GM19193 (cell line): ENCODE results near the gene TMEM109.

Source experiments
- POLR2A ChIP-seq: IDR thresholded peaks from 4 replicates; pipeline ENCODE4 v1.6.1; 2011; ENCODE audit not compliant: insufficient read depth, insufficient read length; ENCODE audit errors: extremely low read depth

The TMEM109 gene

GRCh38 chr11:60915248-60915914, 1.4 kb downstream of the TMEM109 start:
- peak; percentile 60 for TF ChIP-seq POLR2A

DNA sequence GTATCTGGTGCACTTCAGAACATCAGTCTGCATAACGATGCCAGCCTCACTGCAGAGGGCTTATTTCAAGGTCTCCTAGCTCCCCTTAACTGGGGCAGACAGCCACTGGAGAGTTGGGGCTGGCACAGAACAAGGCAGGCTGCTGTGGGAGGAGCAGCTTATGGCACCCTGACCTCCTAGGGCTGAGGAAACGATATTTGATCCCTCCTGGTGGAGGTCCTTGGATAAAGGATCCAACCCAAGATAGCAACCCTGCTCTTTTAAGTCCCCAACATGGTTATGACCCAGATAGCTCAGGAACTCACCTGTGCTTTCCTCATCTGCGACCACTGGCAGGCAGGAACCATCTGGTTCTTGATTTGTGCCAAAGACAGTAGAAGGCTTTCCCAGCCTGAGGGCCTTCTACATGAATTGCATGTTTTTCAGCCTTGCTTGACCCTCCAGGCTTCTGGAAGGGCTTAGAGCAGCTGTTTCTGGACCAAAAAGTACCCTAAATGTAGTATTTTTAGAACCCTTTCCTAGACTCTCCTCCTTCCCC, 2.8 kb downstream of the TMEM109 start:
- no peak for TF ChIP-seq POLR2A

GRCh38 chr11:60917267-60917666, 3.3 kb downstream of the TMEM109 start:
- no peak for TF ChIP-seq POLR2A

DNA sequence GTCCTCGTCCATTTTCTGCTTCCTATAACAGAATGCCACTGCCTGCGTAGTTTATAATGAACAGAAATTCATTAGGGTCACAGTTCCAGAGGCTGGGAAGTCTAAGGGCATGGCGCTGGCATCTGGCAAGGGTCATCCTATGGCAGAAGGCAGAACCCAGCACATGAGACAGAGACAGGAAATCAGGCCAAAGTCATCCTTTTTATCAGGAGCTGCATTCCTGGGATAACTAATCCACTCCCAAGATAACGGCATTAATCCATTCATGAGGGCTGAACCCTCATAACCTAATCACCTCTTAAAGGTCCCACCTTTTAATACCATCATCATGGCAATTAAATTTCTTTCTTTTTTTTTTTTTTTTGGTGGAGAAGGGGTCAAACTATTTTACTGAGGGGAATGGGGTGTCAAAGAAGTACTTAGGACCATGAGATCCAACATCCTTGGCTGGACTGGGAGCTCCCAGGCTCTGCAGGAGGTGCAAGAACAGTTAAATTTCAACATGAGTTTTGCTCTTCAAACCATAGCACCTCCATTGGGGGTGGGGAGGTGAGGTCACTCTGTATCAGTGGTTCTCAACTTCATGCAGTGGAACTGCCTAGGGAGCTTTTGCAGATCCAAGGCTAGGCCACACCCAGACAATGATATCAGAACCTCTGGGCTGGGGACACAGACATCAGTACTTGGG, 4.4 kb downstream of the TMEM109 start:
- TF ChIP-seq POLR2A: no peak

GRCh38 chr11:60918939-60919265, 4.9 kb downstream of the TMEM109 start:
- no peak for TF ChIP-seq POLR2A

DNA sequence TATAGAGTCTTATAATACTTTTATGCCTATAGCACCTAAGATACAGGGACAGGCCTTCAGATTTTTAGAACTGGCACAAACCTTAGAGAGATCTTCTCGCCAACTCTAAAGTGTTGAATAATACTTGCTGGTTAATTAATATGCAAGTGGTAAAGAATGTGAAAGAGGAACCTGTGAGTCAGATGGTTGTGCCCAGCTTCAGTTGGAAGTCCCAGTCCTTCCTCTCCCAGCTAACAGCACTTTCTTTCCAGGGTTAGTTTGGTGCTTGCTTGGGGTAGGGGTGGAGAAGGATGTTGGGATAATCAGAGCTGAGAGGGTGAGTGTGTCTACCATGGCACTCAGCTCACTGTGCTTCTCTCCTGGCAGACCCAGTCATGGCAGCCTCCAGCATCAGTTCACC, 5.4 kb downstream of the TMEM109 start:
- TF ChIP-seq POLR2A: no peak

DNA sequence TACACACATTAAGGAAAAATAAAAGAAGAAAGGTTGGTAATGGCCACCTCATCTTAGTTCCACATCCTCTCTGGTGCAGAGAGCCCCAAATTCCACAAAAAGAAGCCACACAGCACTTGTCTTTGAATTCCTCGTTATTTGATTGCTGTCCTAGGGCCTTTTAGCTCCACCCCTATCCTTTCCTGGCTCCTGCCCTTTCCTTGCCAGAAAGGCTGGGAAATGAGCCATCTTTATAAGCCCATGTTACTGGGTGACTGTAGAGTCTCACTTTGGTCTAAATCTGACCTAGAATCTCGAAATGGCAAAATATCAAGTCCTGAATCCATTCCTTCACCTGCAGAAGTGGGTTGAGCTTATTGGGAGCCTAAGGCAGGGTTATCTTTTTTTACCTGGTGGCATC, 6.0 kb downstream of the TMEM109 start:
- TF ChIP-seq POLR2A: no peak

DNA sequence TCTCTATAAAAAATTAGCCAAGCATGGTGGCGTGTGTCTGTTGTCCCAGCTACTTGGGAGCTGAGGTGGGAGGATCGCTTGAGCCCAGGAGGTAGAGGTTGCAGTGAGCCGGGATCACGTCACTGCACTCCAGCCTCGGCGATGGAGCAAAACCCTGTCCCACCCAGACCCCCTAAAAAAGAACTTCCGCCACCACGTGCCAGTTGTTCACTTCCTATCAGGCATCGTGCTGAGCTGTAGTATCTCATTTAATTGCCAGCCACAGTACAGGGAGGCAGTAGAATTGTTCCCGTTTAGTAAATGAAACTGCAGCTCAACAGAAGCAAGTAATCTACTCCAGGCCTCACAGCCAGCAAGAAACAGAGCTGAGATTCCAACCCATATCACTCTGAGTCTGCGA, 7.3 kb downstream of the TMEM109 start:
- no peak for TF ChIP-seq POLR2A

DNA sequence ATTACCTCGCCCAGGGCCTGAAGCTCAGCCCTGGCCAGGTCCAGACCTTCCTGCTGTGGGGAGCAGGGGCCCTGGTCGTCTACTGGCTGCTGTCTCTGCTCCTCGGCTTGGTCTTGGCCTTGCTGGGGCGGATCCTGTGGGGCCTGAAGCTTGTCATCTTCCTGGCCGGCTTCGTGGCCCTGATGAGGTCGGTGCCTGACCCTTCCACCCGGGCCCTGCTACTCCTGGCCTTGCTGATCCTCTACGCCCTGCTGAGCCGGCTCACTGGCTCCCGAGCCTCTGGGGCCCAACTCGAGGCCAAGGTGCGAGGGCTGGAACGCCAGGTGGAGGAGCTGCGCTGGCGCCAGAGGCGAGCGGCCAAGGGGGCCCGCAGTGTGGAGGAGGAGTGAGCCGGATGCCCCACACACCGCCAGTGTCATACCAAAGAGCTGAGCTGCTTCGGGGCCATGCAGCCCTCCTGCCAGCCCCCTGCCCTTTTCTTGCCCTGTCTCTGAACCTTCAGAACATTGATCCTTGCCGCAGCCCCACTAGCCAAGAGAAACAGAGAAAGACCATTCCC, 7.9 kb downstream of the TMEM109 start:
- no peak for TF ChIP-seq POLR2A

- no peak for TF ChIP-seq POLR2A
These were observed 8.9 kb downstream of the TMEM109 start for GRCh38 chr11:60922906-60923305.

DNA sequence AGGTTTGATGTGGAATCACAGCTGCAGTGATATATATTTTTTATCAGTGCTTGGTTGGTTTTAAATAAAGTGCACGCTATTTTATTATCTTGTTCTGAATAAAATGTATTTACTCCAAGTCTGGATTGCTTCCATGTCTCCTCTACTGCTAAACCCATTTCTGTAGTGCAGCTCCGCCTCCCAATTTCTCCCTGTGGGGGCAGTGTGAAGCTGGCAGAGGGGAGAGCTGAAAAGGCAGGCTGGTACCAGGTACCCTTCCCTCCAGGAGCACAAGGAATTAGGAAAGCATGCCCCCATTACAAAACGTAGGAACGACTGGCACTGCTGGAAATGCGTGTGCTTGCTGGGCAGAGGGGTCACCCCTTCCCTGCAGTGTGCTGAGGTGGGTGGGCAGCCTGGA, 9.4 kb downstream of the TMEM109 start:
- no peak for TF ChIP-seq POLR2A

DNA sequence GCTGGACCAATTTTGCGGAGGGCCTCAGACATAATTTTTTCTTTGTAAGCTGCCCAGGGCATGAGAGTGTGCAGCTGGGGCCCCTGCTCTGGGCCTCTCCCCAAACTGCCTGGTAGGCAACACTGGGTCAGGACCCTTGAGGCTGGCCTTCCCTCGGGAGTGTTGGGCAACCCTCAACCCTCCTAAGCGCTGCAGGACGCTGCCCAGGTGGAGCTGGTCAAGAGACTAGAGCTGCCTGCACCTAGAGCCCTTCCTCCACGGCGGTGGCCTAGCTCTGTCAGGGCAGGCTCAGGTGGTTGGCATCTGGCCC, 9.8 kb downstream of the TMEM109 start:
- peak; percentile 32 for TF ChIP-seq POLR2A

- no peak for TF ChIP-seq POLR2A
These were observed 10.3 kb downstream of the TMEM109 start, which contains the start of gene TMEM132A for GRCh38 chr11:60924110-60924905. Gene TMEM132A, plus strand, starts transcription at chr11:60924460. Its CDS starts 174 bp downstream, at chr11:60924634.

GRCh38 chr11:60924906-60925853, 11.2 kb downstream of the TMEM109 start:
- no peak for TF ChIP-seq POLR2A
